G401 (cell line): ENCODE results near the gene CENPQ. TPM values are rescaled to one million over a fixed set of nuclear protein-coding genes. Genes with fewer than 3 reads are reported as not detected.

Experiments
- DNase-seq: peaks from one replicate; pipeline ENCODE4 v3.0.0-alpha.2; 2015; ENCODE audit warnings: low spot score
- in situ Hi-C: cut with HindIII; loops from 2 replicates; pipeline ENCODE4 v1.10.0; 2016; ENCODE audit warnings: low sequenced_read_pairs, mixed read lengths
- total RNA-seq: library from RNA; depleted of rRNA; stranded (reverse); fragments of >200 nt; shearing (Covaris generic); gene quantifications from 2 replicates; pipeline ENCODE4 v1.2.3, GENCODE V29; 2014; rRNA removed

Gene CENPQ
- total RNA-seq, 1 experiment from 2014 or later = 17.7 TPM

GRCh38 chr6:49531774-49532569, 68.8 kb downstream of the CENPQ start:
- peak; percentile 57 for DNase-seq
- in situ Hi-C loops = no loop called here

- in situ Hi-C loops = no loop called here
- DNase-seq = no peak
Observed at GRCh38 chr6:49535795-49536194, 72.6 kb downstream of the CENPQ start.

- DNase-seq = no peak
Observed at GRCh38 chr6:49539102-49539501, 75.9 kb downstream of the CENPQ start.

GRCh38 chr6:49540614-49541013, 77.4 kb downstream of the CENPQ start:
- in situ Hi-C loops = no loop called here
- DNase-seq = no peak

More at GRCh38 chr6:49539102-49539501, 75.9 kb downstream of the CENPQ start:
- in situ Hi-C loops = no loop called here

- DNase-seq = no peak
- in situ Hi-C loops = no loop called here
Observed at GRCh38 chr6:49541210-49541724, 78.1 kb downstream of the CENPQ start.

- in situ Hi-C loops = no loop called here
- DNase-seq = no peak
Observed at GRCh38 chr6:49541936-49542335, 78.8 kb downstream of the CENPQ start.

Other genes with a start within 250 kb of the CENPQ start
- gene MMUT, start 117 bp upstream of the CENPQ start, total RNA-seq = 12.7 and 15.1 TPM in 2 replicates
- 0.18 TPM in 1 of 2 replicates, not detected in the other for gene GLYATL3, start 36.6 kb downstream of the CENPQ start, total RNA-seq
- 0.17 TPM in 1 of 2 replicates, not detected in the other for gene C6orf141, start 87.3 kb downstream of the CENPQ start, total RNA-seq
- gene RHAG, start 173.5 kb downstream of the CENPQ start, total RNA-seq = not detected in 2 replicates